Skeletal muscle satellite cell (primary cell): ENCODE results near the gene C10orf67. TPM values are rescaled to one million over a fixed set of nuclear protein-coding genes. Genes with fewer than 3 reads are reported as not detected.

Source experiments
- H3K27me3 ChIP-seq: 2 replicates; pipeline ENCODE4 v1.7.0; 2013; ENCODE audit warnings: low read length; ENCODE audit not compliant: control insufficient read depth, insufficient read depth
- H3K36me3 ChIP-seq: 2 replicates; pipeline ENCODE4 v1.7.0; 2013; ENCODE audit warnings: mild to moderate bottlenecking, control low read depth, low read length; ENCODE audit not compliant: insufficient read depth
- H3K4me1 ChIP-seq: 2 replicates; pipeline ENCODE4 v1.7.0; 2013; ENCODE audit warnings: low read length; ENCODE audit not compliant: control insufficient read depth, insufficient read depth
- H3K4me2 ChIP-seq: 2 replicates; pipeline ENCODE4 v1.7.0; 2013; ENCODE audit warnings: mild to moderate bottlenecking, low read length
- H3K4me3 ChIP-seq: 2 replicates; pipeline ENCODE4 v1.7.0; 2013; ENCODE audit warnings: low read length
- H3K9ac ChIP-seq: 2 replicates; pipeline ENCODE4 v1.7.0; 2013; ENCODE audit warnings: mild to moderate bottlenecking, low read depth, low read length, moderate library complexity
- H3K9me3 ChIP-seq: replicated peaks from 2 replicates; pipeline ENCODE4 v1.7.0; 2013; ENCODE audit warnings: mild to moderate bottlenecking, control low read depth, low read length
- small RNA-seq: library from RNA; depleted of rRNA; stranded (forward); fragments of <200 nt; gene quantifications from one replicate; pipeline ENCODE3, GENCODE V24; 2012

C10orf67 gene

DNA sequence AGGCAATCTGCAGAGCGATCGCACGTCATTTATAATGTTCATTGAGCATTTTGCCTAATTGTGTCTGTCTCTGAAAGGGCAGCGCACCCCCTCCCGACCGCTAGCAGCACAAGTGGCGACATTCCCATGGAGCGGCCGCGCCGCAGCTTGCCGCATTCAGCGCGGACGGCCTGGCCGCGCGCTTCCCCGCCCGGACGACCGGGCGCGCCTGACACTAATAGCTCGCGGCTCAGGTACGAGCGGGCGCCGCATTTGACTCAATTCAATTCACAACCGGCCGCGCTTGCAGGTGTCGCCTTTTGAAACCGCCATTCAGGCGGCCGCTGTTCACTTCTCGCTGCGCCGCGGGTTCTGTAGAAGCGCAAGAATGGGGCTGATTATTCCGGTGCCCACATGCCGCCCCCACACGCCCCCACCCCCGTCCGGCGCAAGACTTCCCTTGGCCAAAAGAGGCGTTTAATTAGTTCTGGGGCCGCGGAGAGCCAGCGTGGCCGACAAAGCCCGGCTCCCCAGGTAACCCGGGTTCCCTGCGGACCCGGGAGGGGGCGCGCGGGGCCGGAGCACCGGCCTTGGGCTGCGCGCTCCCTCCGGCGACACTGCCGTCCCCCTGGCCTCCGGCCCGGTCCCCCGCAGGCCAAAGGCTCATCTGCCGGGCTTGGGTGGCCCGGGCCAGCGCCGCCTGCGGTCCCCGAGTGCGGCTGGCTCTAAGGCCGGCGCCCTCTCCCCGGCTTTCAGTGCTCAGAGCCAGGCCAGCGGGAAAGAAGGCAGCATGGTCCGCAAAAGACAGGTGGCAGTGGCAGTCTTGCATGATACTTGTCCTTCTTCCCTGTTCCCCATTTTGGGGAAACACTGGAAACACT, 171.2 kb downstream of the C10orf67 start:
- H3K9me3 ChIP-seq, result no peaks in the 10 kb centered on the region
- H3K4me1 ChIP-seq, result no peaks in the 10 kb centered on the region
- peaks cover 50% of the 10 kb centered on the region for H3K27me3 ChIP-seq
- no peak overlapping the region for H3K9ac ChIP-seq
- no peak overlapping the region for H3K4me3 ChIP-seq
- no peaks in the 10 kb centered on the region for H3K36me3 ChIP-seq
- H3K4me2 ChIP-seq, result no peak overlapping the region

DNA sequence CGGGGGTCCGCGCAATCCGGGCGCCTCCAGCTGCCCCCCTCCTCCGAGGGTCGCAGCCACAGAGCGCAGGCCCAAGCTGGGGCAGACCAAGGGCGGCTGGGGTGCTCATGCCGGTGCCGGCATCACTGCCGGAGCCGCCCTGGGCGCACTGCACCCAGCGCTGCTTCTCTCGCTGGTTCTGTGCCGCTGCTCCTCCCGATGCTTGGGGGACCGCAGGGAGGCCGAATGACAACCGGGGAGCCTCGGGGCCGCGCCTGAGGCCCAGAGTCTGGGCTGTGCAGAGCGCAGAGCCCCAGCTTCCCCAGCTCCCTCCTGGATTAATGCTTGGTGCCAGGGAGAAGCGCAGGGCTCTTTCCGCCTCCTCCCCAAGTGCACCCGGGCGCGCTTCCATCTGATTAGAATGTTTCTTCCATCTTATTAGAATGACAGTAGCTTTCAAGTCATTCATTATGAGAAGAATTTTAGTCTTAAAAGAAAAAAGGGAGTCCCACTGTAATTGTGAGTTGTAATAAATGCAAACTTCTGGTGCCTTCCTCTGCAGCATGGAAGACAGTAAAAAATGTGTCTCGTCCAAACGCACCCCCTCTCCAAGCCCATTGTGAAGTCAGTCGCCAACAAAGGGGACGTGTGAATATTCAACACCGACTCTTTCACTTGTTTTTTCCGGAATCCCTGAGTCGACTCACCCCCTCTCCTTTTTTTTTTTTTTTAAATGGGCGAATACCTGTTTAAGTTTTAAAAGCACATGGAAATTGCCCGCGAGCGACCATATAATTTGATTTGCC, 172.0 kb downstream of the C10orf67 start:
- H3K4me3 ChIP-seq, result no peak overlapping the region
- no peak overlapping the region for H3K4me2 ChIP-seq
- H3K9ac ChIP-seq, result no peak overlapping the region
- peaks cover 50% of the 10 kb centered on the region for H3K27me3 ChIP-seq
- no peaks in the 10 kb centered on the region for H3K4me1 ChIP-seq
- H3K9me3 ChIP-seq, result no peaks in the 10 kb centered on the region
- no peaks in the 10 kb centered on the region for H3K36me3 ChIP-seq

DNA sequence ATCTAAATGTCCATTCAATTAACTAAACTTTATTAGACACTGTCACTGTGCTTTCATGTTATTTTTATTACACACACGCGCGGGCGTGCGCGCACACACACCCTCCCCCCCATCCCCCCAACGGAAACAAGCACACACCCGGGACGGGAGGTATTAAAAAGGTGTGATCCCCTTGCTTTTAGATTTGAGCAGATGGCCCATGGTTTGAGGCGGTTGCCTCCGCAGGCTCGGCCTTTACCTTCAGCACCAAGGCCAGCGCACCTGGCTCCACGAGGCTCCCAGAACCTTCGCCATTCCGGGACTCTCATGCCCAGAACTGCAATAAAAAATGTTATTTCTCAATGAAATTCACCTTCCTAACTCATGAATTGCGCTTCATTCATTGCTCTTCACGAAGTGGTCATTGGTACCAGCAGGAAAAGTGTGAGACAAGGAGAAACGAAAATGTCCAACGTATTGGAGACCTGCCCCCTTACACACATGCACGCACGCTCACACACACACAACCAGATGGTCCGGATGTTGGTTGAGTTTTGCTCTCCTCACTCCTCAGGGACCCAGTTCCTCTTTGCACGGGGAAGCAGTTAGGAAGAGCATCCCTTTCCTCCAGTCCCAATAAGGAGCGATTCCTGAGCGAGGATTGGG, 173.2 kb downstream of the C10orf67 start:
- Histone ChIP-seq H3K9ac (no peak overlapping the region), H3K4me1 (no peaks in the 10 kb centered on the region), H3K4me3 (no peak overlapping the region), H3K36me3 (no peaks in the 10 kb centered on the region), H3K4me2 (no peak overlapping the region), H3K27me3 (peaks cover 42% of the 10 kb centered on the region), H3K9me3 (no peaks in the 10 kb centered on the region)

DNA sequence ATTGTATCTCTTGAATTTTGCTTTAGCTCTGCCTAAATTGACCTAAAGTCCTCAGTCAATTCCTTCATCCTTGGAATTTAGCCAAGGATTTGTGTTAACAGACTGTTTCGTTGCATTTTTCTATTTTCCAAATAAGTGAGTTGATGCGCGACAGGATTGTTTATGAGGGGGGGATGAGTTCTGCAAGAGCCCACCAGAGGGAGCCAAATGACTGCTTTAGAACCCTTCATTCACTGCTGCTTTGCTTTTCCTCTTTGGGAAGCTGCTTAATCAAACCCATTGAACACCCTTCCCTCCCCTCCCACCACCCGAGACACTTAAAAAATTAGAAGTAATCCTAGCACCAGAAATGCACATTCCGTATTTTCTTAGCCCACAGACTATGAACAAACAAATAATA, 186.2 kb downstream of the C10orf67 start:
- Histone ChIP-seq H3K9ac (no peak overlapping the region), H3K9me3 (no peaks in the 10 kb centered on the region), H3K4me2 (peak overlapping the region; percentile 63), H3K4me3 (peak overlapping the region; percentile 7), H3K27me3 (peaks cover 30% of the 10 kb centered on the region), H3K4me1 (no peaks in the 10 kb centered on the region), H3K36me3 (no peaks in the 10 kb centered on the region)

DNA sequence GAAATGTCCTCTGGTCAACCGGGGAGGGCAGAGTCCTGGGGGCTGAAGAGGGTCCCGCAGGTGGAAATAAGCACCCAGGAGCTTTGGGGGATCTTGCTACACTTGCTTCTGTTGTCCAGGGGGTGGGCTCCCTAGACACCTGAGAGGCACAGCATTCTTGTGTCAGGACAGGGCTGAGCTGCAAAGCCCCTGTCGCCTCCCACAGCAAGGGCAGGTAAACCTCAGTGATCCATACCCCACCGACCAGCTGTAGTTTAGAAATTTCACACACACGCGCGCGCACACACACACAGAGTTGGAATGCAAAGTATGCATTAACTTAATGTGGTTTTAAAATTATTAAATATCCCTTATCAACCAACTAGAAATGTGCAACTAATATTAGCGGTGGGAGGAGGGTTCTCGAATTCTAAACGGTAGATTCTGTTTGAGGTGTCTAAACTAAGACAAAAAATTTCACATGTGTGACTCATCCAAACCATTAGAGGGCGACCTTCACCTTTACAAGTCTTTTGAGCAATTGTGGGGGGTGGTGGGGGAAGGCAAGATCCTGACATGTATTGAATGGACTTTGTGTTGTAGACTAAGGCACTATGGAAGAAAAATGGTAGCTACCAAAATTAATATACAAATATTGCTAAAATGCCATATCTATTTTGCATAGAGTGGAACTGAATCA, 186.8 kb downstream of the C10orf67 start:
- Histone ChIP-seq H3K4me1 (no peaks in the 10 kb centered on the region), H3K9ac (no peak overlapping the region), H3K9me3 (no peaks in the 10 kb centered on the region), H3K4me2 (peak overlapping the region; percentile 63), H3K27me3 (peaks cover 30% of the 10 kb centered on the region), H3K4me3 (peak overlapping the region; percentile 7), H3K36me3 (no peaks in the 10 kb centered on the region)

DNA sequence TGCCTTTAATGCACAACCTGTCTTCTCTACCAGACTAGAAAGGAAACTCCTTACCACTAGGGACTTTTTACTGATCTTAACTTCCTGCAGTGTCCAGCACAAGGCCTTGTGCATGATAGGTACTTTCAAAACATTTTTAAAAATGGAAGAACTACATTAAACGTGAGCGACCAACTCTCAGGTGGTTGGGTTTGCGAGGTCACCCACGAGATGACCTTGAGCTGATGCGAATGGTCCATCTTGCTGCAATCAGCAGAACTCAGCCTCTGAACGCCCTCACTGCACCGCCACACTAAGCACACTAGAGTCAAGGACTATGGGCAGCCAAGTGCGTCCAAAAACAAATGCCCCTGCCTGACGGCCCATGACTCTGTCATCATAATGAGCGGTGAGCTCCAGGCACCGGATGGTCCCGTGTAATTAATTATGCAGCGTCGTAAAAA, 187.3 kb downstream of the C10orf67 start:
- H3K27me3 ChIP-seq, result peaks cover 30% of the 10 kb centered on the region
- H3K9ac ChIP-seq, result no peak overlapping the region
- H3K4me1 ChIP-seq, result no peaks in the 10 kb centered on the region
- H3K36me3 ChIP-seq, result no peaks in the 10 kb centered on the region
- no peak overlapping the region for H3K4me3 ChIP-seq
- no peaks in the 10 kb centered on the region for H3K9me3 ChIP-seq
- H3K4me2 ChIP-seq, result no peak overlapping the region

DNA sequence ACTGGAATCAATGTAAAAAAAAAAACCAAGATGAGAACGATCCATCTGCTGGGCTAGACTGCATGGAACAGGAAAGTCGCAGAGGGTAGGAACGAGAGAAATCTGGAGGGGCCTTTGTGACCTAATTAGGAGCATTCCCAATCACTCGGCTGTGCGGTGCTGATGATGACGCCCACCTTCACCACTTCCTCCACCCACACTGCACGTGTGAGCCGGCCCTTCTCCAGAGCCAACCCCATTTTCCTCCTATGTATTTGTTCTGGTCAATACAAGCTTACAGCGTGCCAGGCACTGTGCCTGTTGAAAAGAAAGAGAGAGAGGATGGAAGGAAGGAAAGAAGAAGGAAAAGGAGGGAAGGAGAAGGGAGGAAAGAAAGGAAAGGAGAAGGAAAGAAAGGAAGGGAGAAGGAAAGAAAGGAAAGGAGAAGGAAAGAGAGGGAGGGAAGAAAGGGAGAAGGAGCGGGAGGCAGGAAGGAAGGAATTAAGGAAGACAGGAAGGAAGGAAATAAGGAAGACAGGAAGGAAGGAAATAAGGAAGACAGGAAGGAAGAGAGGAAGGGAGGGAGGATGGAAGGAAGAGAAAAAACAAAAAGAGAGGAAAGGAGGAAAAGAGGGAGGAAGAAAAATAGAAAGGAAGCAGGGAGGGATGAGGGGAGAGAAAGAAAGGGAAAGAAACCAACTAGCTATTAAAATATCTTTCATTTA, 188.0 kb downstream of the C10orf67 start:
- H3K9me3 ChIP-seq, result no peaks in the 10 kb centered on the region
- no peak overlapping the region for H3K4me2 ChIP-seq
- no peak overlapping the region for H3K9ac ChIP-seq
- no peaks in the 10 kb centered on the region for H3K36me3 ChIP-seq
- peaks cover 29% of the 10 kb centered on the region for H3K27me3 ChIP-seq
- H3K4me3 ChIP-seq, result no peak overlapping the region
- H3K4me1 ChIP-seq, result no peaks in the 10 kb centered on the region

DNA sequence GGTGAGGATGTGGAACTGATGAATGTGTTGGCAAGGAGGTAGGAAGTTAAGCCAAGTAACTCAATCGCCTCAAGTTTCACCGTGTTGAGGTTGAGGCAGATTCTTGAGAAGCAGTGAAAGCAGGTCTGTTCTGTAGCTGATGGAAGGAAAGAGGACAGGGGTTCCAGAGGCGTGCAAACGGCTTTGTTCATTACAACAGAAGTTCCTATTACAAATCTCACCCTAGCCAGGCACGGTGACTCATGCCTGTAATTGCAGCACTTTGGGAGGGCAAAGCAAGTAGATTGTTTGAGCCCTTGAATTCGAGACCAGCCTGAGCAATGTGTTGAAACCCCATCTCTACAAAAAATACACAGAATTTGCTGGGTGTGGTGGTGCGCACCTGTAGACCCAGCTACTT, 189.4 kb downstream of the C10orf67 start:
- peaks cover 22% of the 10 kb centered on the region for H3K27me3 ChIP-seq
- no peak overlapping the region for H3K9ac ChIP-seq
- H3K4me2 ChIP-seq, result no peak overlapping the region
- H3K4me3 ChIP-seq, result no peak overlapping the region
- no peaks in the 10 kb centered on the region for H3K36me3 ChIP-seq
- no peaks in the 10 kb centered on the region for H3K9me3 ChIP-seq
- no peaks in the 10 kb centered on the region for H3K4me1 ChIP-seq

Small RNA genes within 50 kb of the gene (small RNA-seq; reads per million reads assigned to genes)
- not detected for gene MIR1254-2
- not detected for gene RF00561
